IMR-90 (cell line): Measurements from ENCODE around the gene ECM2. TPM values are rescaled to one million over a fixed set of nuclear protein-coding genes. Genes with fewer than 3 reads are reported as not detected.
A peak's percentile ranks its signal among the peaks of the same experiment; 100 is the strongest.

ENCODE experiments used
- ATAC-seq: fragments of 200-7000 bp; cut with Tn5 transposase; 2 replicates; pipeline ENCODE4 v1.9.1; 2020; ENCODE audit warnings: low read depth, mild to moderate bottlenecking, moderate library complexity
- BruUV-seq: library from RNA; stranded (reverse); fragments of 400-500 nt; replicated peaks from 2 replicates; lab custom pipeline; 2021; lab: Mats Ljungman, UMichigan
- CTCF ChIA-PET: fragments of 300-600 bp; formaldehyde crosslinking; extraction: SDS; loops from one replicate; lab custom pipeline; 2021; ENCODE audit warnings: antibody characterized with exemption; lab: Yijun Ruan, JAX
- POLR2A ChIA-PET: fragments of 300-600 bp; sonication (Branson Sonifier 250); formaldehyde crosslinking; loops from one replicate; lab custom pipeline; 2022; ENCODE audit warnings: antibody characterized with exemption; ENCODE audit not compliant: unreplicated experiment; lab: Charles Lee
- DNase-seq: peaks from one replicate; pipeline ENCODE4 v3.0.0; 2013
- H2AFZ ChIP-seq: replicated peaks from 2 replicates; pipeline ENCODE3; 2013; ENCODE audit warnings: low read length, mild to moderate bottlenecking; ENCODE audit not compliant: poor library complexity
- H2AK5ac ChIP-seq: 2 replicates; pipeline ENCODE4 v1.6.1; 2013; ENCODE audit warnings: low read depth, low read length, inconsistent platforms
- H2AK9ac ChIP-seq: replicated peaks from 2 replicates; pipeline ENCODE3; 2013; ENCODE audit warnings: mild to moderate bottlenecking, low read depth, low read length, moderate library complexity; ENCODE audit not compliant: poor library complexity
- H2BK120ac ChIP-seq: 2 replicates; pipeline ENCODE4 v1.6.1; 2013; ENCODE audit warnings: low read depth, low read length, inconsistent platforms
- H2BK15ac ChIP-seq: 3 replicates; pipeline ENCODE4 v1.6.1; 2013; ENCODE audit warnings: low read depth, low read length, inconsistent platforms
- H2BK20ac ChIP-seq: 2 replicates; pipeline ENCODE4 v1.6.1; 2013; ENCODE audit warnings: low read depth, mild to moderate bottlenecking, inconsistent platforms, low read length, moderate library complexity
- H2BK5ac ChIP-seq: 2 replicates; pipeline ENCODE4 v1.6.1; 2013; ENCODE audit warnings: mild to moderate bottlenecking, low read depth, low read length, inconsistent platforms; ENCODE audit not compliant: poor library complexity, severe bottlenecking
- H3K14ac ChIP-seq: replicated peaks from 2 replicates; pipeline ENCODE4 v1.6.1; 2013; ENCODE audit warnings: low read depth, low read length, inconsistent platforms
- H3K18ac ChIP-seq: 2 replicates; pipeline ENCODE4 v1.6.1; 2013; ENCODE audit warnings: low read depth, low read length, control low read depth
- H3K23ac ChIP-seq: 2 replicates; pipeline ENCODE4 v1.6.1; 2013; ENCODE audit warnings: low read depth, low read length, inconsistent platforms
- H3K27ac ChIP-seq: 2 replicates; pipeline ENCODE4 v1.5.1; 2013; ENCODE audit warnings: mild to moderate bottlenecking, control low read depth, low read length; ENCODE audit not compliant: insufficient read depth
- H3K27me3 ChIP-seq: 2 replicates; pipeline ENCODE4 v1.6.1; 2013; ENCODE audit warnings: low read length; ENCODE audit not compliant: control insufficient read depth, insufficient read depth
- H3K36me3 ChIP-seq: 2 replicates; pipeline ENCODE4 v1.6.1; 2013; ENCODE audit warnings: low read length, mixed read lengths; ENCODE audit not compliant: control insufficient read depth, insufficient read depth
- H3K4ac ChIP-seq: 2 replicates; pipeline ENCODE4 v1.6.1; 2013; ENCODE audit warnings: low read depth, low read length, inconsistent platforms
- H3K4me1 ChIP-seq: 2 replicates; pipeline ENCODE4 v1.6.1; 2013; ENCODE audit warnings: low read length, mixed read lengths; ENCODE audit not compliant: control insufficient read depth, insufficient read depth
- H3K4me2 ChIP-seq: 2 replicates; pipeline ENCODE4 v1.6.1; 2013; ENCODE audit warnings: low read depth, mild to moderate bottlenecking, control low read depth, low read length, moderate library complexity
- H3K4me3 ChIP-seq: 2 replicates; pipeline ENCODE4 v1.5.1; 2013; ENCODE audit warnings: low read depth, mild to moderate bottlenecking, control low read depth, low read length, moderate library complexity; ENCODE audit not compliant: insufficient read depth
- H3K56ac ChIP-seq: 2 replicates; pipeline ENCODE4 v1.6.1; 2013; ENCODE audit warnings: low read length, inconsistent platforms; ENCODE audit not compliant: insufficient read depth; ENCODE audit errors: extremely low read depth
- H3K79me1 ChIP-seq, 2 experiments: 2 replicates each; pipeline ENCODE4 v1.6.1; 2013; ENCODE audit warnings: low read length in 2 of 2, inconsistent platforms in 1 of 2, low read depth in 1 of 2
- H3K9ac ChIP-seq: 2 replicates; pipeline ENCODE4 v1.6.1; 2013; ENCODE audit warnings: low read depth, low read length, control low read depth
- H3K9me1 ChIP-seq: 2 replicates; pipeline ENCODE4 v1.6.1; 2013; ENCODE audit warnings: low read length, inconsistent platforms; ENCODE audit not compliant: insufficient read depth
- H3K9me3 ChIP-seq: 2 replicates; pipeline ENCODE4 v1.6.1; 2013; ENCODE audit warnings: low read length; ENCODE audit not compliant: control insufficient read depth, insufficient read depth
- H4K20me1 ChIP-seq: 2 replicates; pipeline ENCODE4 v1.6.1; 2013; ENCODE audit warnings: low read length, inconsistent platforms; ENCODE audit not compliant: insufficient read depth
- H4K5ac ChIP-seq: 2 replicates; pipeline ENCODE4 v1.6.1; 2013; ENCODE audit warnings: mild to moderate bottlenecking, low read depth, low read length, control low read depth
- H4K8ac ChIP-seq, 2 experiments: 2 replicates each; pipeline ENCODE4 v1.6.1; 2013; ENCODE audit warnings: low read depth in 2 of 2, low read length in 2 of 2, control low read depth in 1 of 2, inconsistent platforms in 1 of 2
- H4K91ac ChIP-seq: 2 replicates; pipeline ENCODE4 v1.6.1; 2013; ENCODE audit warnings: low read depth, low read length, inconsistent platforms; ENCODE audit not compliant: insufficient read depth
- BHLHE40 ChIP-seq: fragments of 150-350 bp; IDR thresholded peaks from 2 replicates; pipeline ENCODE4 v1.6.1; 2016; ENCODE audit warnings: mild to moderate bottlenecking, low read depth, low read length
- CEBPB ChIP-seq: IDR thresholded peaks from 2 replicates; pipeline ENCODE4 v1.6.1; 2012; ENCODE audit warnings: low read depth, low read length, improper control_type of control experiment
- CHD1 ChIP-seq: IDR thresholded peaks from 2 replicates; pipeline ENCODE4 v1.6.1; 2012; ENCODE audit warnings: low read depth, low read length, improper control_type of control experiment
- FOS ChIP-seq: fragments of 150-350 bp; IDR thresholded peaks from 2 replicates; pipeline ENCODE4 v1.6.1; 2016; ENCODE audit warnings: low read depth, low read length
- MAFK ChIP-seq: IDR thresholded peaks from 2 replicates; pipeline ENCODE4 v1.6.1; 2012; ENCODE audit warnings: low read depth, low read length, improper control_type of control experiment
- MAZ ChIP-seq: IDR thresholded peaks from 2 replicates; pipeline ENCODE4 v1.6.1; 2012; ENCODE audit warnings: low read depth, mild to moderate bottlenecking, low read length, improper control_type of control experiment, moderate library complexity, borderline replicate concordance
- MXI1 ChIP-seq: IDR thresholded peaks from 2 replicates; pipeline ENCODE4 v1.6.1; 2012; ENCODE audit warnings: low read depth, mild to moderate bottlenecking, low read length, moderate library complexity, borderline replicate concordance
- NFE2L2 ChIP-seq: fragments of 150-350 bp; IDR thresholded peaks from 2 replicates; pipeline ENCODE4 v1.6.1; 2016; ENCODE audit warnings: low read depth, mild to moderate bottlenecking, low read length
- POLR2A ChIP-seq: IDR thresholded peaks from 2 replicates; pipeline ENCODE4 v1.6.1; 2012; ENCODE audit warnings: mild to moderate bottlenecking, low read depth, low read length
- RAD21 ChIP-seq: IDR thresholded peaks from 2 replicates; pipeline ENCODE4 v1.6.1; 2012; ENCODE audit warnings: low read length, improper control_type of control experiment
- RCOR1 ChIP-seq: IDR thresholded peaks from 2 replicates; pipeline ENCODE4 v1.6.1; 2012; ENCODE audit warnings: mild to moderate bottlenecking, low read length, improper control_type of control experiment; ENCODE audit not compliant: insufficient replicate concordance
- RFX5 ChIP-seq: IDR thresholded peaks from 2 replicates; pipeline ENCODE4 v1.8.0; 2012; ENCODE audit warnings: low read depth, mild to moderate bottlenecking, low read length, moderate library complexity
- SMC3 ChIP-seq: fragments of 150-350 bp; IDR thresholded peaks from 2 replicates; pipeline ENCODE4 v1.6.1; 2016; ENCODE audit warnings: low read depth, mild to moderate bottlenecking, antibody characterized with exemption, low read length, moderate library complexity
- WGBS, 2 experiments: methylation state at CpG; one replicate each; pipeline versions ENCODE4 v1.1.5 to v1.1.7; 2013; ENCODE audit warnings: missing lambda C conversion rate in 2 of 2; ENCODE audit not compliant: insufficient read length in 1 of 2; ENCODE audit errors: extremely low coverage in 2 of 2; 5-methylcytosine and 5-hydroxymethylcytosine counted together
- dilution Hi-C: fragments of 300-500 bp; cut with HindIII; formaldehyde crosslinking; loops from one replicate; pipeline ENCODE4 v1.14.3; 2018; ENCODE audit warnings: low sequenced_read_pairs; ENCODE audit not compliant: unreplicated experiment
- in situ Hi-C: fragments of 300-500 bp; cut with MboI; formaldehyde crosslinking; loops from 3 replicates; pipeline ENCODE4 v1.14.3; 2019; ENCODE audit warnings: low sequenced_read_pairs, inconsistent platforms, mixed read lengths
- intact Hi-C: fragments of 100-400 bp; cut with micrococcal nuclease; formaldehyde crosslinking; loops from 2 replicates; pipeline ENCODE4 v1.10.0; 2022
- polyA plus RNA-seq, 3 experiments: library from polyadenylated mRNA; depleted of rRNA; stranded (reverse); fragments of >200 nt; gene quantifications; 2 replicates each; pipeline ENCODE4 v1.2.3, GENCODE V29; 2012; ENCODE audit warnings: low replicate concordance in 1 of 3
- total RNA-seq: library from RNA; depleted of rRNA; stranded (reverse); fragments of >200 nt; gene quantifications from 2 replicates; pipeline ENCODE4 v1.2.3, GENCODE V29; 2012
- TF ChIP-seq, protein P1 (sequence below): fragments of 150-350 bp; IDR thresholded peaks from 2 replicates; pipeline ENCODE4 v1.6.1; 2017; ENCODE audit warnings: mild to moderate bottlenecking, antibody characterized with exemption, low read length, low read depth
- TF ChIP-seq, protein P2 (sequence below): conservative IDR thresholded peaks from 2 replicates; pipeline ENCODE4 v1.5.1; 2012; ENCODE audit warnings: mild to moderate bottlenecking, low read depth, low read length, improper control_type of control experiment
- TF ChIP-seq, protein P3 (sequence below): fragments of 150-350 bp; IDR thresholded peaks from 2 replicates; pipeline ENCODE4 v1.6.1; 2016; ENCODE audit warnings: low read depth, mild to moderate bottlenecking, low read length, moderate library complexity, borderline replicate concordance

The ECM2 gene
- total and polyA plus RNA-seq, 2 of the 4 experiments (the other 2 are of a cell fraction) = 0.26 to 0.36 TPM

GRCh38 chr9:92564982-92565381 lies 29.2 kb upstream of the ECM2 start:
- DNase-seq (peak; percentile 47), ATAC-seq (no peak)
- H3K56ac ChIP-seq = no peak overlapping the region
- no peak overlapping the region for H3K18ac ChIP-seq
- H3K36me3 ChIP-seq = no peaks in the 10 kb centered on the region
- H3K4me1 ChIP-seq = peaks cover 14% of the 10 kb centered on the region
- no peak overlapping the region for H4K5ac ChIP-seq
- no peak overlapping the region for H3K4me3 ChIP-seq
- H3K4ac ChIP-seq = no peak overlapping the region
- H3K79me1 ChIP-seq = no peaks in the 10 kb centered on the region
- H4K20me1 ChIP-seq = no peaks in the 10 kb centered on the region; the same call in 1 of the 2 replicates
- no peak overlapping the region for H2BK20ac ChIP-seq
- H3K9ac ChIP-seq = no peak overlapping the region
- H4K8ac ChIP-seq = no peak overlapping the region
- H2AK9ac ChIP-seq = no peak overlapping the region
- no peak overlapping the region for H4K91ac ChIP-seq
- in situ Hi-C loops (no loop called here), dilution Hi-C loops (no loop called here), intact Hi-C loops (no loop called here)
- no peak overlapping the region for H3K4me2 ChIP-seq
- no peak overlapping the region for H3K27ac ChIP-seq
- H3K14ac ChIP-seq = no peak overlapping the region
- H2BK5ac ChIP-seq = no peak overlapping the region
- no peaks in the 10 kb centered on the region; the same call in 1 of the 2 replicates for H3K9me3 ChIP-seq
- H3K9me1 ChIP-seq = peaks cover 5% of the 10 kb centered on the region
- ChIA-PET CTCF (interaction anchor here (0.6 kb wide), 1 partner anchor 36 kb away, joined by 3 read pairs; no protein-coding TSS in a partner anchor), POLR2A (interaction anchor here (0.6 kb wide), 1 partner anchor 36 kb away, joined by 9 read pairs; no protein-coding TSS in a partner anchor)
- TF ChIP-seq, protein P1, sequence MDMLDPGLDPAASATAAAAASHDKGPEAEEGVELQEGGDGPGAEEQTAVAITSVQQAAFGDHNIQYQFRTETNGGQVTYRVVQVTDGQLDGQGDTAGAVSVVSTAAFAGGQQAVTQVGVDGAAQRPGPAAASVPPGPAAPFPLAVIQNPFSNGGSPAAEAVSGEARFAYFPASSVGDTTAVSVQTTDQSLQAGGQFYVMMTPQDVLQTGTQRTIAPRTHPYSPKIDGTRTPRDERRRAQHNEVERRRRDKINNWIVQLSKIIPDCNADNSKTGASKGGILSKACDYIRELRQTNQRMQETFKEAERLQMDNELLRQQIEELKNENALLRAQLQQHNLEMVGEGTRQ = no peak
- TF ChIP-seq SMC3 = no peak
- TF ChIP-seq, protein P2, sequence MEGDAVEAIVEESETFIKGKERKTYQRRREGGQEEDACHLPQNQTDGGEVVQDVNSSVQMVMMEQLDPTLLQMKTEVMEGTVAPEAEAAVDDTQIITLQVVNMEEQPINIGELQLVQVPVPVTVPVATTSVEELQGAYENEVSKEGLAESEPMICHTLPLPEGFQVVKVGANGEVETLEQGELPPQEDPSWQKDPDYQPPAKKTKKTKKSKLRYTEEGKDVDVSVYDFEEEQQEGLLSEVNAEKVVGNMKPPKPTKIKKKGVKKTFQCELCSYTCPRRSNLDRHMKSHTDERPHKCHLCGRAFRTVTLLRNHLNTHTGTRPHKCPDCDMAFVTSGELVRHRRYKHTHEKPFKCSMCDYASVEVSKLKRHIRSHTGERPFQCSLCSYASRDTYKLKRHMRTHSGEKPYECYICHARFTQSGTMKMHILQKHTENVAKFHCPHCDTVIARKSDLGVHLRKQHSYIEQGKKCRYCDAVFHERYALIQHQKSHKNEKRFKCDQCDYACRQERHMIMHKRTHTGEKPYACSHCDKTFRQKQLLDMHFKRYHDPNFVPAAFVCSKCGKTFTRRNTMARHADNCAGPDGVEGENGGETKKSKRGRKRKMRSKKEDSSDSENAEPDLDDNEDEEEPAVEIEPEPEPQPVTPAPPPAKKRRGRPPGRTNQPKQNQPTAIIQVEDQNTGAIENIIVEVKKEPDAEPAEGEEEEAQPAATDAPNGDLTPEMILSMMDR = no peak
- no peak for TF ChIP-seq CEBPB
- TF ChIP-seq BHLHE40 = no peak
- TF ChIP-seq POLR2A = no peak
- TF ChIP-seq FOS = no peak
- no peak for TF ChIP-seq MAZ
- no peak for TF ChIP-seq NFE2L2
- no peak for TF ChIP-seq MAFK
- TF ChIP-seq, protein P3, sequence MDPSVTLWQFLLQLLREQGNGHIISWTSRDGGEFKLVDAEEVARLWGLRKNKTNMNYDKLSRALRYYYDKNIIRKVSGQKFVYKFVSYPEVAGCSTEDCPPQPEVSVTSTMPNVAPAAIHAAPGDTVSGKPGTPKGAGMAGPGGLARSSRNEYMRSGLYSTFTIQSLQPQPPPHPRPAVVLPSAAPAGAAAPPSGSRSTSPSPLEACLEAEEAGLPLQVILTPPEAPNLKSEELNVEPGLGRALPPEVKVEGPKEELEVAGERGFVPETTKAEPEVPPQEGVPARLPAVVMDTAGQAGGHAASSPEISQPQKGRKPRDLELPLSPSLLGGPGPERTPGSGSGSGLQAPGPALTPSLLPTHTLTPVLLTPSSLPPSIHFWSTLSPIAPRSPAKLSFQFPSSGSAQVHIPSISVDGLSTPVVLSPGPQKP = no peak
- TF ChIP-seq RFX5 = no peak
- no peak for TF ChIP-seq MXI1
- TF ChIP-seq CHD1 = no peak
- TF ChIP-seq RAD21 = no peak
- no peak for TF ChIP-seq RCOR1
- H3K27me3 ChIP-seq = no peaks in the 10 kb centered on the region; the same call in 1 of the 2 replicates
- H2AK5ac ChIP-seq = no peak overlapping the region
- H2AFZ ChIP-seq = no peak overlapping the region
- H2BK15ac ChIP-seq = no peak overlapping the region
- no peak overlapping the region for H2BK120ac ChIP-seq
- no TSS peak for BruUV-seq
- H3K23ac ChIP-seq = no peak overlapping the region
- WGBS, 2 experiments = no CpG with 5 or more reads among the region's 2 CpGs
